GM18870 (cell line): ENCODE measurements around the gene MVK.

Source experiments
- ATAC-seq: cut with Tn5 transposase; IDR thresholded peaks from one replicate; pipeline ENCODE4 v1.9.1; 2021; ENCODE audit warnings: moderate library complexity; ENCODE audit not compliant: unreplicated experiment

Gene MVK

DNA sequence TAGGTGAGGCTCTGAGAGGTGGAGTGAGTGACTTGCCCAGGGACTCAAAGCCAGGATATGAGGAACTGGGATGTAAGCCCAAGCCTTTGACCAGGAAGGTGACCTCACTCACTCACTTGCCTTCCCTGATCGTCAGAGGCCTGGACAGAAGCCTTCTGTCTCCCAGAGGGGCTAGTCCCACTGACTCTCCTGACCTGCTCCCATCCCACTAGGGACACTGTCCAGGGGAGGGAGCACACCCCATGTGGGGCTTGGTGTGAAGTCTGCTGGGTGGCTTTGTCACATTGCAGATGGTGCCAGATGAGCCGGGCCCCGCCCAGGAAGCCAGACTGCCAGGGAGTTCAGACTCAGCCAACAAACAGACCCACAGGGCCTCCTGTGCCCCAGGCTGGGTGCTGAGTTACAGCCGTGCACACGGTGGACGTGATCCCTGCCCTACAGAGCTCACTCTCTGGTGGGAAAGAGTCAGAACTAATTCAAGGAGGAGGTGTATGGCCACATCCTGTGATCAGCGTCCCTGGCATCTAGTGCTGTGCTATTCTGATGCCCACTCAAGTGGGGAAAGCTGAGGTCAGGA, 28.6 kb upstream of the MVK start:
- no peak for ATAC-seq

DNA sequence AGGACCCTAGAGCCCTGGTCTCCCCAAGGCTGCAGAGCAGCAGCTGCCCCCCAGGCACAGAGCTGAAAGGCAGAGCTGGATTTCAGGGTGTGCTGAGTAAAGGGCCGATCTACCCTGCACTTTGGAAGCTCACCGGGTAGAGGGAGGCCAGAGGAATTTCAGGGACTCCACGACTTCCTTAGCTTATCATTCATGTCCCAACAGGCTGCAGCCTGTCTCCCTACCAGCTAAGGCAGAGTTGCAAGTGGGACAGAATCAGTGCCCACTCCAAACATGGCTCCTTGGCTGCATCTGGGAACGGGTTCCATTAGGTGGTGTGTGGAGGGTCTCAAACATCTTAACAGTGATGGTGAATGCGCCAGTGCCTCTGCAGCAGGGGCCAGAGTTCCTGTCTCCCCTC, 27.8 kb upstream of the MVK start:
- ATAC-seq = no peak

DNA sequence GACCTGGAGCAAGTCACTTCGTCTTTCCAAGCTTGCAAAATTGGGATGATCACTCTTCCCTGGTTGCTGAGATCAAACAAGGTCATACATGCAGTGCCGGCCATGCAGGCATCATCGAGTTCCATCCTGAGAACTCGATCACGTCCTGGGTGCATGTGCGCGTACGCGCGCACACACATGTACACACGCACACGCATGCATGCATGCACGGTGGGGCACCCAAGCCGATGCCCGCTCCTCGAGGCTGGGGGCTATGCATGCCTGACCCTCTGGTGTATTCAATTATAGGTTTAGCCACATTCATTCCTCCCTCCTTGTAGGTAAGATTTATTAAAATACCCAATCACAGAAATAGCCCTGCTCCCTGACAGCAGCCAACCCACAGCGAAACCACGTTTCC, 26.3 kb upstream of the MVK start:
- no peak for ATAC-seq

DNA sequence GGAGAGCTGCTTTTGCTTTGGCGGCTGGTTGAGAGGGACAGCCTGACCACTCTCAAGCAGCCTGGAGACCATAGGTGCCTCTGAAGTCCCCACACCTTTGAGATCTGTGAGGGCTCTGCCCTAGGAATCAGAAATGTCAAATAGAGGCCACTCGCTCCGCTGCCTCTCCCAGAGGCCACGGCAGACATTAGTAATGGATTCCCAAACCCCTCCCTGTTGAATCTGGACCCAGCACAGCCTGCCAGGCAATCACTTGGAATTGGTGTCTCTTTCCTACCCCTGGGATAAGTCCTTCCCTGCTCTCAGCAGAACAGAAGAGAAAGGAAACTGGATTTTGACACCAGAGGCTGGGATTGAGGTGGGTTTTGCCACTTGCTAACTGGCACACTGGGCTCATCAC, 25.3 kb upstream of the MVK start:
- ATAC-seq = no peak

DNA sequence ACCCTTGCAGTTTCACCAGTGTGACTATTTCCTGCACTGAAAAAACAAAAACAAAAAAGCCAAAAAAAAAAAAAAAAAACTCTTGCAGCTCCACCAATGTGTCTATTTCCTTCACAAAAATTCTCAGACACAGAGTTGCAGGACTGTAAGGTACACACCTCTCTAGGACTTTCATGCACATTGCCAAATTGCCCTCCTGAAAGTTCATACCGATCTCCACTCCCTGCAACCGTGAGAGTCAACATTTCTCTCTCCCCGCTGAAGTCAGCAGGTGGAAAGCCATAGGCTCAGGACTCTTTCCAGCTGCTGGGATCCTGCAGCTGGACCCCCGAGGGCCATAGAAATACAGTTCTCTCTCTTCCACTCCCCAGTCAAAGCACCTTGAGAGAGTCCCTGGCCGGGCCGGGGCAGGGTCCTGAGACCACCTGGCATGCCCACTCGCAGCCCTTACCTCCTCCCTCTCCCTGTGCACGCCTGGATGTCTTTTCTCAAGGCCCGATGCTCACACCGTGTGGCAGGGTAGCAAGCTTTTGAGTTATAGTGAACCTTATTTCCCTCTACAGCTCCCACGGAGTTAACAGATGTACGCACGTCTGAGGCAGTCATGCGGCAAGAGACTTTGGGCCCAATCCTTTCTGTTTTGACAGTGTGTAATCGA, 23.9 kb upstream of the MVK start:
- no peak for ATAC-seq

DNA sequence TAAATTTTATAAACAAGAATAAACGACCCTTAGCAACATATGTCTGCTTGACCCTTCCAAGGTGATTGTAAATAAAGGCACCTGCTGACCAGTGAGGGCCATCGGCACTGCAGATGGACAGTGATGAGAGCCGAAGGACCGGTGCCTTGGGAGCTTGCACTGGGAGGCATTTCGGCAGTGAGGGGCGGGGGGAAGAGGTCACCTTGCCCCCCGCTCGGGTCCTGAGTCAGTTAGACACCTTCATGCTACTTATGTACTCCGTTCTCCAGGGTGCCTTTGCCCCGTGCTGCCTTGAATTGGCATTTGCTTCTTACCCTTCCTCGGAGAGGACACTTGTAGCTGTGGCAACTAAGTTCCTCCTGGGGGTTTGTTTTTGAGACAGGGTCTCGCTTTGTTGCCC, 23.3 kb upstream of the MVK start:
- no peak for ATAC-seq

DNA sequence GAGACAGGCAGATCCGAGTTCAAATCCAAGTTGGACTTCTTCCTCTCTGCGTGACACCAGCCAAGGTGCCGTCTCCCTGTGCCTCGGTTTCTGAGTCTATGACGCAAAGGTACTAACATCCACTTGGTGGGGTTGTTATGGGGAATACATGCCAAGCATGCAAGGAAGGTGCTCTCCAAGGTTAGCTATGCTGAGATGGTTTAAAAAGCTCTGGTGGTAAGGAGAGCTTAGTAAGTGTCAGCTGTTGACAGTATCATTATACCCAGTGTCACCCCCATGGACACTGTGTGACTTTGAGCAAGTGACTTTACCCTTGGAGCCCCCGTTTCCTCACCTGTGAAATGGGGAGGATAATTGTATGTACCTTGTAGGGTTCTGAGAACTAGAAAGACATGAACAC, 22.5 kb upstream of the MVK start:
- ATAC-seq = no peak

DNA sequence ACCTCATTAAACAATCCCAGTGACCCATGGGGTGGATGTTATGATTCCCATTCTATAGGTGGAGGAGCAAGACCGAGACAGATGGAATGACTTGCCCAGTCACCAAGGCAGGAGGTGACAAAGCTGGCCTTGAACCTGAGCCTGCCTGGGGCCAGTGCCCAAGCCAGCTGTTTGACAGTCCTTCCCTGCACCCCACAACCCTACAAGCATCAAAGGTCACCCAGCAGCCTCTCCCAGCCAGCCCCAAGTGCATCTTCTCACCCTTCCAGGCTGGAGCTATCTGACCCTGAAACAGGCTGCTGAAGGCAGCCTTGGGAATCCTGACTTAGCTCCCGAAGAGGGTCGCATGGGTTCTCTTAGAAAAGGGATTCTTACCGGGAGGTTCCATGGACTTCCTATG, 20.6 kb upstream of the MVK start:
- ATAC-seq = no peak

DNA sequence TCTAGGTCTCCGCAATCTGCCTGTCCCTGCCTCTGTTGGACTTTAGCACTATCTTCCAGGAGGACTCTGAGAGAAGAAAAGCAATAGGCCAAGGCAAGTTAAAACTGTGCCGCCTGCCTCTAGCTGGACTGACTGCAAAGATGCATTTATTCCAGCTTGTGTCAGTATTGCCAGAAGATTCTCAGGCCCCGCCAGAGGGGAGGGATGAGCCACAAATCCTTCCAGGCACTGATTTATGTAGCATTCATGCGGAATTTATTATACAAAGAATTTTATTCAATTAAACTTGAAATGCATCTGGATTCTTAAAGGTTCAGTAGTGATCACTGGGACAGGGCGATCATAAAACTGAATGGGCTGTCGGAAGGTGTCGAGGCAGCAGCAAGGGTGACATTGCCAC, 20.1 kb upstream of the MVK start:
- ATAC-seq = no peak

DNA sequence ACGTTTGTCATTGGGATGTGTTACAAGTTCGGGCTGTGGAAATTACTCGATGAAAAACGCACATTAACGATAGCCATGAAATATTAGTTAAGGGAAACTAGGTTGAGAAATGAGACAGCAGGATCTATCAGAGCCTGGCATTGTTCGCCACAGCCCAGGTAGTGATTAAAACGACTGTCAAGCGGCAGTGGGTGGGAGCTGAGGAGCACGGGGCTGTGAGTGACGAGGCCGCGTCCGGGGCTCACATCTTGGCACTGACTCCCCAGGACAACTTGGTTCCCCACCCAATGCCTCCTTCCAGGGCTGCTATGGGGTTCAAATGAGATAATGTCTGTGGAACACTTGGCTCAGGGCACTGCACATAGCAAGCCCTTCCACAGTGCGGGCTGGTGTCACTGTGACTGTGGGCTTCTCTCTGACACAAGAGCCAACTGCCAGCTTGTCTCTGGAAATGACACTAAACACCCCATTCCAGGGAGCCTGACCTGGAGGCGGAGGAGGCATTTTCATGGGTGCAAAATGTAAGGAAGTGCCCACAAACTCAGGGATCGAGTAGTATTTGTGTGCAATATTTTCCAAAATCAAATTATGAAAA, 19.6 kb upstream of the MVK start:
- no peak for ATAC-seq

DNA sequence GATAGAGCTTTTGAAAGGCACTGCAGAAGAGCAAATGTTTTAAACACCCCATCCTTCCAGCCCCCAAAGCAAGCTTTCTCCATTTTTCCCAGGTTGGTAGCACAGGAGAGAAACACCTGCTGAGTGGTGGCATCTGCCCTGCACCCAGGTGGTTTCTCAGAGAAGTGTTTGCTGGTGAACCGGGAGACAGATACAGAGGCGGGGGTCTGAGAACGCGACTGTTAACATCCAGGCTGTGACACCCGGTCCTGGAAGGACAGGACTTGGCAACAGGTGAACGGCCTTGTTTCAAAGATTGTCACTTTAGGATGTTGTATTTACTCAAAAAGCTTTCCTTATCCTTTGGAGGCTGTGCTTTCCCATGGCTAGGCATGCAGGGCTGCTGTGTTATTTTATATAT, 18.8 kb upstream of the MVK start:
- no peak for ATAC-seq

DNA sequence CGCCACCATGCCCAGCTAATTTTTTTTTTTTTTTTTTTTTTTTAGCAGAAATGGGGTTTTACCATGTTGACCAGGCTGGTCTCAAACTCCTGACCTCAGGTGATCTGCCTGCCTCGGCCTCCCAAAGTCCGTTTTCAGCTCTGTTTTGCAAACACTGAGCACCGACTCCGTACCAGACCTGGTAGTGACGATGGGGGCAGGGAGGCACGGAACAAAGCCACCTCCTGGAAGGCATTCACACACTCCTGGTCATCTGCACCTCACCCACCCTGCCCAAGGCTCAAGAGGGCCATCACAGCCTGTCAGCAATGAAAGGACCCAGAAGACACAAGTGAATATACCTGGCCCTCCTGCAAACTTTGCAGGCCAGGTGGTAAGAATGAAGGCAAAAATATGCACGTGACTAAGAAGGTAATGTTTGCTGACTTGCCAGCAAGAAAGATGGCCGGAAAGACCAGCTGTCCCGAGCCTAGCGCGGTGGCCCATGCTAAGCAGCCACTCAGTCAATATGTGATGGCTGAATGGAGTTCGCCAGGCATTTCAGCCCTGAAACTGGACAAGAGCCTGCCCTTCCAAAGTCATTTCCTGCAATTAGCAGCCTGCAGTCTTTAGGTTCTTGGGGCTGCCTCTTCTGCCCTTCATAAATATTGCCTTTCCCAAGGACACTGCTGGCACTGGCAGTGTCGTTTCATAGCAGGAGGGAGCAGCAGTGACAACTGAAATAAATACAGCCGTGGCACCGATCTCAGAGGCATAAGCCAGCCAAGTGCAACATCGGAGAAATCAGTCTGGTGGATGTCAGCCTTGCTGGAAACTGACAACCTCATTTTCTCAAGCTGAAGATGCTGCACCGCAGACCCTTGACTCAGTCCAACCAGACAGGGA, 17.9 kb upstream of the MVK start:
- no peak for ATAC-seq

DNA sequence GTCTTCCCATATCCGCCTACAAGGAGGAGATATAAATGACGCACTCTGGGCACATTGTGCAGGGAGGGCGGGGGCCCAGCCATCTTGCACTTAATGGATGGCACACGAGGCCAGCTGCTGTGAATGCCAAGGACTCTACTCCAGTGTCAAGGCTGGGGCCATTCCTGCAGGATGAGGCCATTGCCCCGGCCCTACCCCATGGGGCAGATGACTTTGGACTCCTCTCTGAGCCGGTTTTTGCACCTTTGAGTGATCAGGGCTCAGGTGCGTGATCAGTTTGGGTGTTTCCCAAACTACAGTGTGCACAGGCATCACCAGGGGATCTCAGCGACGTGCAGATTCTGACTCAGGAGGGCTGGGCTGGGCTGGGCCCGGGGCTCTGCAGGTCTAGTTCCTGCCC, 16.4 kb upstream of the MVK start:
- no peak for ATAC-seq

DNA sequence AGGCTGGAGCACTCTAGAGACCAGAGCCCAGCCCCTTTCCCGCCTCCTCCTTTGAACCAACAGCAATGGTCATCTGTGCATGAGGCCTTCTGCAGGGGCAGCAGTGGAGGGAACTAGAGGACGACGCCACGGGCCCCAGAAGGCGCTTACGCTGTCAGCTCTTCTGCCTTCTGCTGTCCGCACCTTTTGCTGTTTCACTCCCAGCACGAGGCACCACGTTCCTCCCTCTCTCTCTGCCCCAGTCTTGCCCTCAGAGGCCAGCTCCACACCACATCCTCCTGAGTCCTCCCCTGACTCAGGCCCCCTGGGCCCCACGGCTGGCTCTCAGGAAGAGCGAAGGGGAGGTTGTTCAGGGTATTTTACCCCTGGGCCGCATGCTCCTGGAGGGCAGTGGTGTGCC, 15.8 kb upstream of the MVK start:
- no peak for ATAC-seq

DNA sequence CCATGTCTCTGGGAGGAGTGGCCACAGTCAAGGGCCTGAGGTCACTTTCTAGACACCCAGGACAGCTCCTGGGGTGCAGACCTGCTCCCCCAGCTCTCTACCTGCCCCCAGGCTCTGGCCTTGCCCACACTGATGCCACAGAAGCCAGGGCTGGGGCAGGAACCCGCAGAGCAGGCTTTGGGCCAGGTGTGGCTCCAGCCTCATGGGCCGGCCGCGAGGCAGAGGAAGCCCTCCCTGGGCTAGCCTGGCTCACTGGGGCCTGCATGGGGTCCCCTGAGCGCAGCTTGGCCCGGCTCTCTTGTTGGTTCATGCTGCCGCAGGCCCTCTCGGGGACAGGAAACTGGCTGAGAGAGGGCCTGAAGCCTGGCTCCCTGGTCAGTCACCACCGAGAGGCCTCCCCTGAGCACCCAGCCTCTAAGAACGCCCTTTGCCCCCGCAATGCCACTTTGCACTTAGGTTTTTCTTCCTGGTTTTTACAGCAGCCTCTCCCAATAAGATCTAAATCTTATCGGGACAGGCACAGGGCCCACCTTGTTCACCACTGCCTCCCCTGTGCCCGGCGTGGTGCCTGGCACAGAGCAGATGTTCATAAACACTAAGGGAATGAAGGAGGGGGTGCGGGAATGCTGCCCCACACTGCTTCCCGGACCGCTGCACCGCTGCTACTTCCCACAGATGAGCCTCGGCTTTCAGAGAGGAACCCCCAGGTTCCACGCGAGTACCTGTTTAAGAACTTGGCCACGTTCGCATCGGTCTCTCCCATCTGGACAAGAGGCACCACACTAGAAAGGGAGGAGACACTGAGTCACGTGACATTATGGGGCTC, 15.0 kb upstream of the MVK start:
- no peak for ATAC-seq

DNA sequence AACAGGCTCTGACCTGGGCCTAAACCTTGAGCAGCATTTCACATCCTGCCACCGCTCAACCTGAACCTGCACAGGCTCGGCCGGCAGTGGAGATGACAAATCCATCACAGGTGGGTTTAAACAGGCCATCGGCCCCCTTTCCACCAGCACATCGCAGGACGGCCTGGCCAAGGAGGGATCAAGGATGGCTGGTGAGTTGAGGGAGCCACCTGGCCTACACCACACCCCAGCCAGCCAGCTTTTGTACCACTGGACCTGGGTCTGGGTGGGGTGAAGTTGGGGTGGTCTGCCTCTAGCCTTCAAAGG, 14.4 kb upstream of the MVK start:
- ATAC-seq = no peak

DNA sequence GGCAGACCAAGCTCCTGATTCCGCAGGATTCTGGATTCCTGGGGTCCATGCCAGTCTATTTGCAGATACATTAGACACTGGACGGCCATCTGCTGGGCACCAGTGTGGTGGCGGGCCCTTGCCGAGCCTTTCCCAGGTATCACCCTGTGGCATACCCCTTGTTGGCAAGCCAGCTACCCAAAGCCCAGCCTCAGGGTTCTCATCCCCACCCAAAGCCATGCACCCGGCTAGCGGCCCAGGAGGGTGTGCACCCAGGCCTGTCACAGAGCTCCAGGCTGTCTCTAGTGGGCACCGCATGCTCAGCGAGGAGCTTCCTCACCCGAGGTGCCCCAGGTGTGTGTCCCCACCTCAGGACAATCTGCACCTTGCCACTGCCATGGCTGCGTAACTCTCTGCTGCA, 14.0 kb upstream of the MVK start:
- no peak for ATAC-seq

DNA sequence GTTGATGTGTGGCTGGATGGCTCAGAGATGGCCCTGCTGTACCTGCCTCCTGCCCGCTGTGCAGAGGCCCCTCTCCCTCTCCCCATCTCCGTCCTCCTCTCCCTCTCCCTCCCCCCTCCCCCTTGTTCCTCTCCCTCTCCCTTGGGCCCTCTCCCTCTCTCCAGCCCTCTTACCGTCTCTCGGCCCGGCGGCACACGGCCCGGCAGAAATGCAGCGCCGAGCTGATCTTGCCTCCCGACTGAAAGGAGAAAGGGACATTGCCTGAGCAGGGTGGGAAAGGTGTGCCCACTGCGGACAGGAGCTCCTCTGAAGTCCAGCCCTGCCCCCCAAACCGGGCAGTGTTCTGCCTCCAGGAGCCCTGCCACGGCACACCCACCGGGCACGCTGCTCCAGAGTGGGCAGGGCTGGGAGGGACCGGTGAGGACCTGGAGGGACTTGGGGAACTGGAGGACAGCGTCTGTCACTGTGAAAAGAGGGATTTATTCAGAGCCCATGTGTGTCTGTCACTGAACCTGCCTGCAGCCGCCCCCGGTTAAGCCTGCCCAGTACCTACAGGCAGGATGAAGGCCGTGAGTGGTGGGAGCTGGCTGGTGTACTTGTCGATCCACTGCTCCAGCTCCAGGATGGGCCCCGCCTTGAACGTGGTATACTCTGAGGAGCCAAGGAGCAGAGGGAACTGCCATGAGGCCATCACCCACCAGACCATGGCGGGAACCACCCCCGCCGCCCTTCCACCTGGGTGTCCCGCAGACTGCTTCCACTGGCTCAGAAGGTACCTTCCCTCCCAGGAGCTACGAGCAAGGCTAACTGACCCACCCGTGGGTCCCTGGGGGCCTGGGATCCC, 12.5 kb upstream of the MVK start:
- ATAC-seq = no peak

DNA sequence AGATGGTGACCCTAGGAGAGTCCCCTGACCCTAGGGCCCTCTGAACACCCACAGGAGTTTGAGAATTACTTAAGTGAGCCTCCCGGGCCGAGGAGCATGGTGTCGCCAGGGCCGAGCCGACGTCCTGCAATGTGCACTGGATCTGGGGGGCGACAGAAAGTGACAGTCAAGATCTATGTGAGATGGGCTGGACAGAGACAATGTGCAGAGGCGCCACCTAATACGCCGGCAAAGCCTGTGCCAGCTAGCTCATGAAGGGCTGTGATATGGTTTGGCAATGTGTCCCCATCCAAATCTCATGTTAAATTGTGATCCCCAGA, 11.9 kb upstream of the MVK start:
- no peak for ATAC-seq

DNA sequence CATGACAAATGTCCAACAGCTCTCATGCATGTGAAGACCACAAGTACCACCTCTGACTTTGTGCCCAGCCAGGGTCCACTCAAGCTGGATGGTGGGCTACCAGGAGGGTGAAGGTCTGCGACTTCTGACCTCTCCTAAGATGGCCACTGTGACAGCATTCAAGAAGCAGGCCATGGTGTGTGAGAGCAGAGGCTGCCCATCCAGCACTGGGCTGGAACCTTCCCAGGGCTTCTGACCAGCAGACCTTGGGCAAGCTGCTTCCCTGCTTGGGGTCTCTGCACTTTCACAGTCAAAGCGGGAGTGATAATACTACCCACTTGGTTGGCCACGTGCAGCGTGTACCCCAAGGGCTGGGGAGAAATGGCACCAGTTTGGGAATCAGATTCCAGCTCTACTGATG, 10.7 kb upstream of the MVK start:
- ATAC-seq = no peak
